Caco-2 (cell line): Measurements from ENCODE around the gene B3GNT5. TPM values are rescaled to one million over a fixed set of nuclear protein-coding genes. Genes with fewer than 3 reads are reported as not detected.

Experiments
- BruUV-seq: library from RNA; stranded (reverse); fragments of 400-500 nt; replicated peaks from 2 replicates; lab custom pipeline; 2021; lab: Mats Ljungman, UMichigan
- CTCF ChIA-PET: fragments of 300-600 bp; sonication (Branson Sonifier 250); formaldehyde crosslinking; loops from one replicate; lab custom pipeline; 2022; ENCODE audit warnings: antibody characterized with exemption; lab: Charles Lee
- POLR2A ChIA-PET: fragments of 300-600 bp; sonication (Branson Sonifier 250); formaldehyde crosslinking; loops from one replicate; lab custom pipeline; 2022; ENCODE audit warnings: antibody characterized with exemption; lab: Charles Lee
- DNase-seq, 2 experiments: peaks; one replicate each; pipeline versions ENCODE4 v3.0.0 to v3.0.0-alpha.2; 2020 to 2022
- H3K27me3 ChIP-seq: replicated peaks from 2 replicates; pipeline ENCODE4 v1.6.0; 2011; ENCODE audit warnings: low read length; ENCODE audit not compliant: control insufficient read depth, insufficient read depth
- H3K36me3 ChIP-seq: 2 replicates; pipeline ENCODE4 v1.5.1; 2011; ENCODE audit warnings: low read length; ENCODE audit not compliant: control insufficient read depth, insufficient read depth
- H3K4me1 ChIP-seq: fragments of 250-450 bp; sonication (Bioruptor Pico); 2 replicates; pipeline ENCODE4 v1.5.1; 2020; ENCODE audit warnings: mild to moderate bottlenecking
- H3K4me3 ChIP-seq: 2 replicates; pipeline ENCODE4 v1.5.1; 2011; ENCODE audit warnings: low read depth, mild to moderate bottlenecking, control low read depth, low read length
- H3K9me3 ChIP-seq: fragments of 250-450 bp; sonication (Bioruptor Pico); 2 replicates; pipeline ENCODE4 v1.5.1; 2020; ENCODE audit warnings: mild to moderate bottlenecking, moderate library complexity
- H3K27ac Mint-ChIP-seq: one replicate; pipeline ENCODE4 v1.8.0; 2022; ENCODE audit warnings: mixed read lengths; ENCODE audit not compliant: unreplicated experiment
- H3K27me3 Mint-ChIP-seq: one replicate; pipeline ENCODE4 v1.8.0; 2022; ENCODE audit warnings: mixed read lengths; ENCODE audit not compliant: insufficient read depth, unreplicated experiment
- H3K36me3 Mint-ChIP-seq: one replicate; pipeline ENCODE4 v1.8.0; 2022; ENCODE audit warnings: mild to moderate bottlenecking, mixed read lengths; ENCODE audit not compliant: insufficient read depth, unreplicated experiment
- H3K4me1 Mint-ChIP-seq: one replicate; pipeline ENCODE4 v1.8.0; 2022; ENCODE audit warnings: low read depth, mixed read lengths; ENCODE audit not compliant: unreplicated experiment
- H3K4me3 Mint-ChIP-seq: one replicate; pipeline ENCODE4 v1.8.0; 2022; ENCODE audit warnings: mild to moderate bottlenecking, moderate library complexity, mixed read lengths; ENCODE audit not compliant: unreplicated experiment
- H3K9me3 Mint-ChIP-seq: one replicate; pipeline ENCODE4 v1.8.0; 2022; ENCODE audit warnings: mixed read lengths; ENCODE audit not compliant: unreplicated experiment
- CTCF ChIP-seq, 2 experiments: fragments of 200-600 bp in 1 of 2; IDR thresholded peaks; 1 replicate in 1 of 2; 2 replicates in 1 of 2; pipeline versions ENCODE4 v1.5.1 to v1.8.0; 2011 to 2022; ENCODE audit warnings: antibody characterized with exemption in 1 of 2, control low read depth in 1 of 2, inconsistent platforms in 1 of 2, low read depth in 1 of 2, low read length in 1 of 2, mild to moderate bottlenecking in 1 of 2, moderate library complexity in 1 of 2; ENCODE audit not compliant: insufficient read depth in 1 of 2, severe bottlenecking in 1 of 2, unreplicated experiment in 1 of 2
- intact Hi-C: fragments of 100-400 bp; cut with micrococcal nuclease; formaldehyde crosslinking; loops from one replicate; pipeline ENCODE4 v1.10.0; 2022; ENCODE audit not compliant: unreplicated experiment
- total RNA-seq: library from RNA; stranded (reverse); gene quantifications from 2 replicates; pipeline ENCODE4 v1.2.3, GENCODE V29; 2022

The B3GNT5 gene
- total RNA-seq, 1 experiment from 2014 or later, result 9.4 TPM

DNA sequence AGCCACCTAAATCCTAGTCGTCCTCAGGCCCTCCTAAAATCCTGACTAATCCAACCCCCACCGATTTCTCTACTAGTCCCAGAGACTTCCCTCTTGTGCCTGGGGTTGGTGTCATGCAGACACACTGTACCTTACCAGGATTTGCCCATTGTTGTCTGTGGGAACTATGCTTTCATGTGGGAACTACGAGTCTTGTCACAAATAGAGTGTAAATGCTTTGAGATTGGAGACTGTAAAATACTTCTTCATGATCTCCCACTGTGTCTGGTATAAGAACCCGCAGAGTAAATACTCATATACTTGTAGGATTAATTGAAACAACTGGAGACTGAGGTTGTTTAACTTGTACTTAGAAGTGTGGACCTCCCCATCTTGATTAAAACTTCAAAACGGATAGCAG is 11.2 kb downstream of the B3GNT5 start:
- no peak for TF ChIP-seq CTCF (IDR thresholded peaks at IDR 0.05; ENCODE audit: insufficient read depth in 1 of 2, low read depth in 1 of 2, low read length in 1 of 2, severe bottlenecking in 1 of 2, unreplicated experiment in 1 of 2)
- Histone ChIP-seq H3K27me3 (no peaks in the 10 kb centered on the region), H3K4me1 (peaks cover 38% of the 10 kb centered on the region), H3K4me3 (no peak overlapping the region), H3K9me3 (no peaks in the 10 kb centered on the region), H3K36me3 (no peaks in the 10 kb centered on the region; the same call in none of the 2 replicates)
- intact Hi-C loops, result no loop called here
- Mint-ChIP-seq H3K4me3 (no peak overlapping the region), H3K27me3 (no peaks in the 10 kb centered on the region), H3K27ac (no peak overlapping the region), H3K4me1 (peaks cover 10% of the 10 kb centered on the region), H3K36me3 (no peaks in the 10 kb centered on the region), H3K9me3 (no peaks in the 10 kb centered on the region)
- CTCF ChIA-PET, result no interaction called here
- BruUV-seq, result no TSS peak
- no peak for DNase-seq
- POLR2A ChIA-PET, result no interaction called here

DNA sequence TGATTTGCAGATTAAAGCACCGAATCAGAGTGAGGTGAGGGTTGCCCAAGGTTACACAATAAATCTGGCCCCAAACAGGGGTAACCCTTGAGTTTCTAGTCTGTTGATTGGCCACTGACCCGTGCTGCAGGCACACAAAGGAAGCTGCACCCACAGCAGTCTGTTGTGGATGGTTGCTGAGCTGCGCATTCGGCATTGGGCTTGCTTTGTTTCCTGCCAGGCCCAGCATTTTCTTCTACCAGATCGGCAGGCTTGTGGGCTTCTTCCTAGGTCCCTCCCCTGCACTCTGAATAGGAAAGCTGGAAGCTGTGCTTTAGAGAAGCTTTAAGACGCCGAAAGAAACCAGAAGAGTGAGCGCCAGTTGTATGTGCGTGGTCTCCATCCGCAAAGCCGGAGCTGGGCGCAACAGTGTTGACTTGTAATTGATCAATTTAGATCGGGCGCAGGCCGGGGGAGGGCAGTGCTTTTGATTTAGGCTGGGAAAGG is 12.1 kb downstream of the B3GNT5 start:
- no peaks in the 10 kb centered on the region; the same call in none of the 2 replicates for H3K36me3 ChIP-seq
- no peaks in the 10 kb centered on the region for H3K9me3 ChIP-seq
- intact Hi-C loops, result no loop called here
- no peak for DNase-seq
- Mint-ChIP-seq H3K27ac (no peak overlapping the region), H3K36me3 (no peaks in the 10 kb centered on the region), H3K9me3 (no peaks in the 10 kb centered on the region), H3K4me1 (peaks cover 15% of the 10 kb centered on the region), H3K27me3 (no peaks in the 10 kb centered on the region), H3K4me3 (no peak overlapping the region)
- no peak for TF ChIP-seq CTCF (IDR thresholded peaks at IDR 0.05; ENCODE audit: insufficient read depth in 1 of 2, low read depth in 1 of 2, low read length in 1 of 2, severe bottlenecking in 1 of 2, unreplicated experiment in 1 of 2)
- peaks cover 38% of the 10 kb centered on the region for H3K4me1 ChIP-seq
- no peaks in the 10 kb centered on the region for H3K27me3 ChIP-seq
- CTCF ChIA-PET, result no interaction called here
- POLR2A ChIA-PET, result no interaction called here
- H3K4me3 ChIP-seq, result no peak overlapping the region
- BruUV-seq, result no TSS peak

GRCh38 chr3:183265834-183266417 is 12.9 kb downstream of the B3GNT5 start:
- TF ChIP-seq CTCF (IDR thresholded peaks at IDR 0.05; ENCODE audit: insufficient read depth in 1 of 2, low read depth in 1 of 2, low read length in 1 of 2, severe bottlenecking in 1 of 2, unreplicated experiment in 1 of 2), result no peak
- DNase-seq, result peak in 1 of 2 experiments; percentile 40
- H3K4me3 Mint-ChIP-seq, result no peak overlapping the region
- no peaks in the 10 kb centered on the region for H3K9me3 ChIP-seq
- no peak overlapping the region for H3K27ac Mint-ChIP-seq
- POLR2A ChIA-PET, result interaction anchor here (0.5 kb wide), 1 partner anchor 90 kb away, joined by 4 read pairs; no protein-coding TSS in a partner anchor
- H3K27me3 Mint-ChIP-seq, result no peaks in the 10 kb centered on the region
- H3K27me3 ChIP-seq, result no peaks in the 10 kb centered on the region
- CTCF ChIA-PET, result no interaction called here
- no peak overlapping the region for H3K4me3 ChIP-seq
- no peaks in the 10 kb centered on the region for H3K36me3 Mint-ChIP-seq
- intact Hi-C loops, result no loop called here
- no peaks in the 10 kb centered on the region; the same call in none of the 2 replicates for H3K36me3 ChIP-seq
- H3K4me1 Mint-ChIP-seq, result peaks cover 15% of the 10 kb centered on the region
- peaks cover 38% of the 10 kb centered on the region for H3K4me1 ChIP-seq
- BruUV-seq, result no TSS peak
- H3K9me3 Mint-ChIP-seq, result no peaks in the 10 kb centered on the region
